MCF 10A (cell line): ENCODE measurements around the gene FGF3. TPM values are rescaled to one million over a fixed set of nuclear protein-coding genes. Genes with fewer than 3 reads are reported as not detected.

Experiments used
- BruUV-seq: library from RNA; stranded (reverse); fragments of 400-500 nt; replicated peaks from 2 replicates; lab custom pipeline; 2021; lab: Mats Ljungman, UMichigan
- CTCF ChIA-PET: fragments of 300-600 bp; sonication (Branson Sonifier 250); formaldehyde crosslinking; extraction: SDS; loops from one replicate; lab custom pipeline; 2021; ENCODE audit warnings: antibody characterized with exemption, inconsistent platforms; lab: Yijun Ruan, JAX
- POLR2A ChIA-PET: fragments of 300-600, 350-650 bp; sonication (Branson Sonifier 250); formaldehyde crosslinking; extraction: SDS; loops from one replicate; lab custom pipeline; 2020; ENCODE audit warnings: antibody characterized with exemption, inconsistent platforms; lab: Yijun Ruan, JAX
- DNase-seq: peaks from one replicate; pipeline ENCODE4 v3.0.0-alpha.2; 2018; ENCODE audit not compliant: unreplicated experiment
- H3K27ac Mint-ChIP-seq: one replicate; pipeline ENCODE4 v1.8.0; 2022; ENCODE audit warnings: mild to moderate bottlenecking, low read depth, mixed read lengths; ENCODE audit not compliant: unreplicated experiment
- H3K27me3 Mint-ChIP-seq: one replicate; pipeline ENCODE4 v1.8.0; 2022; ENCODE audit warnings: mixed read lengths; ENCODE audit not compliant: insufficient read depth, unreplicated experiment
- H3K36me3 Mint-ChIP-seq: one replicate; pipeline ENCODE4 v1.8.0; 2022; ENCODE audit warnings: mild to moderate bottlenecking, moderate library complexity, mixed read lengths; ENCODE audit not compliant: insufficient read depth, unreplicated experiment
- H3K4me1 Mint-ChIP-seq: one replicate; pipeline ENCODE4 v1.8.0; 2022; ENCODE audit warnings: mixed read lengths; ENCODE audit not compliant: insufficient read depth, unreplicated experiment
- H3K4me3 Mint-ChIP-seq: one replicate; pipeline ENCODE4 v1.8.0; 2022; ENCODE audit warnings: mild to moderate bottlenecking, moderate library complexity, mixed read lengths; ENCODE audit not compliant: unreplicated experiment
- H3K9me3 Mint-ChIP-seq: one replicate; pipeline ENCODE4 v1.8.0; 2022; ENCODE audit warnings: mixed read lengths; ENCODE audit not compliant: unreplicated experiment
- intact Hi-C: fragments of 100-400 bp; cut with micrococcal nuclease; formaldehyde crosslinking; loops from 2 replicates; pipeline ENCODE4 v1.14.1; 2022
- total RNA-seq: library from RNA; stranded (reverse); gene quantifications from 2 replicates; pipeline ENCODE4 v1.2.3, GENCODE V29; 2022
- TF ChIP-seq, protein P1 (sequence below): fragments of 200-600 bp; IDR thresholded peaks from one replicate; pipeline ENCODE4 v1.8.0; 2022; ENCODE audit warnings: antibody characterized with exemption, mild to moderate bottlenecking; ENCODE audit not compliant: unreplicated experiment

Gene FGF3
- total RNA-seq, 1 experiment from 2014 or later = not detected

DNA sequence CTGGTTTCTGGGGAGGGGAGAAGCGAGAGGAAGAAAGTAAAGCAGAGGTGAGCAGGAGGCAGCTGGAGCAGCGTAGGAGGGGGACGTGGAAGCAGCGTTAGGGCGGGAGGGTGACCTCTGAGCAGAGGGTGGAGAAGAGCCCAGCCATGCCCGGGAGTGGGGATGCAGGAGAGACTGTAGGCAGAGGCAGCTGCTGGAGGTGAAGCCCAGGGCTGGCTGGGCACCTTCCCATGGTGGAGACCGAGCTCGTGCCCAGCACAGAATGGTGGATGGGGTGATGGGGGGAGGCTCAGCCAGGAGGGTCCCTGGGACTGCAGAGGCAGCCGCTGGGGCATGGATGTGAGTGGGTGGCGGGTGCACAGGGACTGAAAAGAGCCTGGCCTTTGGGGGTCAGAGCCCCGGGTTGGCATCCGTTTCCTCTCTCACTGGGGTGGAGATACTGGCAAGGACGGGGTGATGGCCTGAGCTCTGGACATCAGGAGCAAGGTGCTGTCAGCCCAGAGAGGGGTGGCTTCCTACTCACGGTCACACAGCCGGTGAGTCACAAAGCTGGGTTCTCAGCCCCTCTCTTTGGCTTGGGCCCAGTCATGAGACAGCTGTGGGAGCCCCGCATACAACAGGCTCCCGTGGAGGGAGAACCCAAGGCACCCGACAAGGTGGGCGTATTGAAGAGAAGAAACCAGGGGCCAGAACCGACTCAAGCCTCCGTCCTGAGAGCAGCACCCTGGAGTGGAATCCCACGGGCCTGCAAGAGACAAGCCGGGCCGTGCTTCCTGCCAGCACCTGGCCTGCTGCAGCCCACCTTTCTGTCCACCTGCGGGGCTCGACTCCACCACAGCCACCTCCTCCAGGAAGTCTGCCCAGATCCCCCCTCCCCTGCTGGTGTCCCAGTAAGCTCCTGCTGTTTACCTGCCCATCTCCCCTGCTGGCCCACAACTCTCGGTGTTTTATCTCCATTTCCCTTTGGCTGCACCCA is 45.8 kb upstream of the FGF3 start:
- DNase-seq = no peak
- no peaks in the 10 kb centered on the region for H3K4me1 Mint-ChIP-seq
- CTCF ChIA-PET = interaction anchor here (0.6 kb wide), 1 partner anchor 1060 kb away, joined by 3 read pairs; no protein-coding TSS in a partner anchor
- H3K36me3 Mint-ChIP-seq = no peaks in the 10 kb centered on the region
- no peak overlapping the region for H3K27ac Mint-ChIP-seq
- no TSS peak for BruUV-seq
- no peak overlapping the region for H3K4me3 Mint-ChIP-seq
- TF ChIP-seq, protein P1, sequence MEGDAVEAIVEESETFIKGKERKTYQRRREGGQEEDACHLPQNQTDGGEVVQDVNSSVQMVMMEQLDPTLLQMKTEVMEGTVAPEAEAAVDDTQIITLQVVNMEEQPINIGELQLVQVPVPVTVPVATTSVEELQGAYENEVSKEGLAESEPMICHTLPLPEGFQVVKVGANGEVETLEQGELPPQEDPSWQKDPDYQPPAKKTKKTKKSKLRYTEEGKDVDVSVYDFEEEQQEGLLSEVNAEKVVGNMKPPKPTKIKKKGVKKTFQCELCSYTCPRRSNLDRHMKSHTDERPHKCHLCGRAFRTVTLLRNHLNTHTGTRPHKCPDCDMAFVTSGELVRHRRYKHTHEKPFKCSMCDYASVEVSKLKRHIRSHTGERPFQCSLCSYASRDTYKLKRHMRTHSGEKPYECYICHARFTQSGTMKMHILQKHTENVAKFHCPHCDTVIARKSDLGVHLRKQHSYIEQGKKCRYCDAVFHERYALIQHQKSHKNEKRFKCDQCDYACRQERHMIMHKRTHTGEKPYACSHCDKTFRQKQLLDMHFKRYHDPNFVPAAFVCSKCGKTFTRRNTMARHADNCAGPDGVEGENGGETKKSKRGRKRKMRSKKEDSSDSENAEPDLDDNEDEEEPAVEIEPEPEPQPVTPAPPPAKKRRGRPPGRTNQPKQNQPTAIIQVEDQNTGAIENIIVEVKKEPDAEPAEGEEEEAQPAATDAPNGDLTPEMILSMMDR = no peak
- H3K27me3 Mint-ChIP-seq = peaks cover 11% of the 10 kb centered on the region
- intact Hi-C loops = no loop called here
- H3K9me3 Mint-ChIP-seq = no peaks in the 10 kb centered on the region
- POLR2A ChIA-PET = no interaction called here

DNA sequence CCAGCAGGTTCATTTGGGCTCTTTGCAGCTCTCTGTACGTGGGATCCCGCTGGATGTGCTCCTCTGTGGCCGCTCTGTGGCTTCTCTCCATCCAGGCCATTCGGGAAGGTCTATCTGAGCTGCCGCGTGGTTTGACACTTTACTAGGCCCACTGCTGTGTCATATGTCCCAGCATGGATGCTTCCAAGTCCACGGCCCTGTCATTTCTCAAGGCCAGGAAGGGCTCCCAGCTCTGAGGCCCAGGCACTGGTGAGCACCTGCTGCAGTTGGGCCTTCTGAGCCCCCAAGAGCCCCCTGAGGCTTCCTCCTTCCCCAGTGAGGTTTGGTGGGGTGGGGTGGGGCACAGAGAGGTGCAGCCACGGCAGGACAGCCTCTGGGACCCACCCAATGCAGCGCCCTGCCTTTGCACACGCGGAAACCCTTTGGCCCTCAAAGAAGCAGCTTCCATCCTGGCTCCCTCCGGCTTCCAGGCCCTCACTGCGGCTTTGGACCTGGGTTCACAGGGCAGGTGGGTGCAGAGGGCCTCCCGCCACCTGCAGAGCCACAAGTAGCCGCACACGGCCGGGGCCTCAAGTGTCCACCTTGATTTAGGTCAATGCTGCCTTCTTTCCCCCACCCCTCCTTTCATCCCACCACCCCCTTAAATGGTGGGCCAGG is 44.5 kb upstream of the FGF3 start:
- TF ChIP-seq, protein P1 = no peak
- no peak for DNase-seq
- POLR2A ChIA-PET = no interaction called here
- H3K4me3 Mint-ChIP-seq = no peak overlapping the region
- intact Hi-C loops = no loop called here
- no peak overlapping the region for H3K27ac Mint-ChIP-seq
- no peaks in the 10 kb centered on the region for H3K9me3 Mint-ChIP-seq
- CTCF ChIA-PET = interaction anchor here (1.1 kb wide), 1 partner anchor 25 kb away, joined by 4 read pairs; no protein-coding TSS in a partner anchor
- H3K27me3 Mint-ChIP-seq = peaks cover 20% of the 10 kb centered on the region
- no TSS peak for BruUV-seq
- H3K4me1 Mint-ChIP-seq = no peaks in the 10 kb centered on the region
- H3K36me3 Mint-ChIP-seq = no peaks in the 10 kb centered on the region

DNA sequence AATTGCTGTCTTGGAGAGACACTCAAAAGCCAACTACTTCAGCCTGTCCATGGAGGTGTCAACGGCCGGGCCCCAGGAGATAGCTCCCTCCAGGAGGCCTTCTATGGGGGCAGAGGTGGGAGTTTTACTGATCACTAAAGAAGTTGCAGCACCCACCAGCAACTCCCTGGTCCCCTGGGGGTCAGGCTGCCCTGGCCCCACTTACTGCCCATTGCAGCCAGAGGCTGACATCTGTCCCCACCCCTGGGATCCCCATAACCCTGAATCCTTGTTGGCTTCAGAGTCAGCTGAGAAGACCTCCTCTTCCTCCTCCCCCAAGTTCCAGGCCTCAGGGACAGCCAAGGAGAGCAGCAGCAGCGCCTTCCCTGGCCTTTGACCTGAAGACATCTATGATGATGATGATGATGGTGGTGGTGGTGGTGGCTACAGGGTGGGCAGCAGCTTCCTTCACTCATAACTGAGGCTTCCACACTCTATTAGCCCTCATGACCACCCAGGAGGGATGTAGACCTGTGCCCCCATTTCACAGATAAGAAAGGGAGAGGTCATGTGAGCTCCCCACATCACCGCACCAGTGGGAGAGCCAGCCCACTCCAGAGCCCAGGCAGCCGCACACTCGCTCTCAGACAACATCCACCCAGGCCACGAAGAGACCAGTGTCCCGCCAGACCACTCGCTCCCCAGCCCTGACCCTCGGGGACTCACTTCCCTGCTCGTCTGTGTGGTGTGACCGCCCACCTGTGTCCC is 43.8 kb upstream of the FGF3 start:
- ChIA-PET POLR2A (interaction anchor here (0.6 kb wide), 1 partner anchor 1136 kb away, joined by 3 read pairs; no protein-coding TSS in a partner anchor), CTCF (interaction anchor here (1.1 kb wide), 1 partner anchor 26 kb away, joined by 4 read pairs; no protein-coding TSS in a partner anchor)
- BruUV-seq = no TSS peak
- Mint-ChIP-seq H3K4me1 (no peaks in the 10 kb centered on the region), H3K4me3 (no peak overlapping the region), H3K36me3 (no peaks in the 10 kb centered on the region), H3K9me3 (no peaks in the 10 kb centered on the region), H3K27ac (no peak overlapping the region), H3K27me3 (peaks cover 27% of the 10 kb centered on the region)
- intact Hi-C loops = no loop called here
- TF ChIP-seq, protein P1 = no peak
- DNase-seq = no peak
